ENCODE data around the gene MAN2A2. TPM values are rescaled to one million over a fixed set of nuclear protein-coding genes. Genes with fewer than 3 reads are reported as not detected.

MAN2A2 gene
- polyA plus RNA-seq, 1 experiment = 14.3 TPM

GRCh38 chr15:90876512-90877170, 26.5 kb upstream of the MAN2A2 start:
- ChIA-PET POLR2A (no interaction called here), CTCF (interaction anchor here (1.2 kb wide), 1 partner anchor 9 kb away, joined by 4 read pairs; no protein-coding TSS in a partner anchor)
- no peak for DNase-seq (ENCODE audit: low read depth, low spot score)
- H3K4me3 ChIP-seq (ENCODE audit: low read depth, low read length) = no peak overlapping the region
- no peak overlapping the region for H3K27ac ChIP-seq (ENCODE audit: low read depth, low read length)
- no peak for TF ChIP-seq CTCF (IDR thresholded peaks at IDR 0.05; ENCODE audit: low read depth, low read length)
- H3K9me3 ChIP-seq (ENCODE audit: control insufficient read depth, insufficient read depth, low read length) = no peaks in the 10 kb centered on the region; the same call in 1 of the 2 replicates
- no peaks in the 10 kb centered on the region for H3K27me3 ChIP-seq (ENCODE audit: control insufficient read depth, insufficient read depth, low read length)

- Histone ChIP-seq H3K27ac (ENCODE audit: low read depth, low read length) (no peak overlapping the region), H3K9me3 (ENCODE audit: control insufficient read depth, insufficient read depth, low read length) (no peaks in the 10 kb centered on the region; the same call in 1 of the 2 replicates), H3K4me3 (ENCODE audit: low read depth, low read length) (no peak overlapping the region), H3K27me3 (ENCODE audit: control insufficient read depth, insufficient read depth, low read length) (no peaks in the 10 kb centered on the region)
- DNase-seq (ENCODE audit: low read depth, low spot score) = no peak
- no peak for TF ChIP-seq CTCF (IDR thresholded peaks at IDR 0.05; ENCODE audit: low read depth, low read length)
- ChIA-PET CTCF (no interaction called here), POLR2A (no interaction called here)
Observed at GRCh38 chr15:90877315-90877714, 25.8 kb upstream of the MAN2A2 start.

GRCh38 chr15:90877996-90878395, 25.1 kb upstream of the MAN2A2 start:
- H3K4me3 ChIP-seq (ENCODE audit: low read depth, low read length) = no peak overlapping the region
- DNase-seq (ENCODE audit: low read depth, low spot score) = no peak
- no peaks in the 10 kb centered on the region; the same call in 1 of the 2 replicates for H3K9me3 ChIP-seq (ENCODE audit: control insufficient read depth, insufficient read depth, low read length)
- POLR2A ChIA-PET = no interaction called here
- CTCF ChIA-PET = no interaction called here
- no peaks in the 10 kb centered on the region for H3K27me3 ChIP-seq (ENCODE audit: control insufficient read depth, insufficient read depth, low read length)
- TF ChIP-seq CTCF (IDR thresholded peaks at IDR 0.05; ENCODE audit: low read depth, low read length) = no peak
- no peak overlapping the region for H3K27ac ChIP-seq (ENCODE audit: low read depth, low read length)

GRCh38 chr15:90878660-90879059, 24.4 kb upstream of the MAN2A2 start:
- no peak for DNase-seq (ENCODE audit: low read depth, low spot score)
- Histone ChIP-seq H3K9me3 (ENCODE audit: control insufficient read depth, insufficient read depth, low read length) (no peaks in the 10 kb centered on the region; the same call in 1 of the 2 replicates), H3K27me3 (ENCODE audit: control insufficient read depth, insufficient read depth, low read length) (no peaks in the 10 kb centered on the region), H3K4me3 (ENCODE audit: low read depth, low read length) (no peak overlapping the region), H3K27ac (ENCODE audit: low read depth, low read length) (no peak overlapping the region)
- no peak for TF ChIP-seq CTCF (IDR thresholded peaks at IDR 0.05; ENCODE audit: low read depth, low read length)
- POLR2A ChIA-PET = no interaction called here
- CTCF ChIA-PET = no interaction called here

- Histone ChIP-seq H3K9me3 (ENCODE audit: control insufficient read depth, insufficient read depth, low read length) (no peaks in the 10 kb centered on the region; the same call in 1 of the 2 replicates), H3K27ac (ENCODE audit: low read depth, low read length) (no peak overlapping the region), H3K27me3 (ENCODE audit: control insufficient read depth, insufficient read depth, low read length) (no peaks in the 10 kb centered on the region), H3K4me3 (ENCODE audit: low read depth, low read length) (no peak overlapping the region)
- TF ChIP-seq CTCF (IDR thresholded peaks at IDR 0.05; ENCODE audit: low read depth, low read length) = no peak
- POLR2A ChIA-PET = no interaction called here
- DNase-seq (ENCODE audit: low read depth, low spot score) = no peak
- CTCF ChIA-PET = no interaction called here
Observed at GRCh38 chr15:90879730-90880366, 23.3 kb upstream of the MAN2A2 start.
